GM12878 (cell line): ENCODE results near the gene SOAT2.
"Not testable (repeated sequence)": the region's sequence is repeated elsewhere in the genome, so short reads cannot be mapped to it uniquely, and the experiment has no call there.

Experiments
- CEBPZ ChIP-seq: fragments of 150-350 bp; IDR thresholded peaks from 2 replicates; pipeline ENCODE4 v1.6.1; 2016; ENCODE audit warnings: low read depth, low read length
- CTCF ChIP-seq, 3 experiments: IDR thresholded peaks in 2 of 3; conservative IDR thresholded peaks in 1 of 3; 2 replicates each; pipeline ENCODE4 v1.5.1; 2011; ENCODE audit warnings: low read depth in 3 of 3, low read length in 3 of 3, mild to moderate bottlenecking in 3 of 3, control low read depth in 2 of 3, moderate library complexity in 2 of 3, inconsistent platforms in 1 of 3, mixed read lengths in 1 of 3; ENCODE audit not compliant: control insufficient read depth in 2 of 3, insufficient read depth in 1 of 3; ENCODE audit errors: extremely low read depth in 1 of 3
- EZH2 ChIP-seq: IDR thresholded peaks from 2 replicates; pipeline ENCODE4 v1.6.1; 2012; ENCODE audit warnings: low read depth, mild to moderate bottlenecking, control low read depth, inconsistent platforms, low read length, borderline replicate concordance; ENCODE audit not compliant: control insufficient read depth
- POLR2A ChIP-seq: IDR thresholded peaks from 2 replicates; pipeline ENCODE4 v1.6.1; 2011; ENCODE audit warnings: low read depth, mild to moderate bottlenecking, low read length

GRCh38 chr12:53094796-53095595 is 8.3 kb upstream of the SOAT2 start:
- not testable (repeated sequence) for TF ChIP-seq EZH2; CEBPZ; POLR2A; CTCF (IDR thresholded peaks at IDR 0.05 in 2 of 3, conservative IDR thresholded peaks at IDR 0.05 in 1 of 3; ENCODE audit: control insufficient read depth in 2 of 3, extremely low read depth in 1 of 3, insufficient read depth in 1 of 3, low read depth in 3 of 3, low read length in 3 of 3)
